Neural crest cell (in vitro differentiated cells): ENCODE results near the gene DAPK3. TPM values are rescaled to one million over a fixed set of nuclear protein-coding genes. Genes with fewer than 3 reads are reported as not detected.

Source experiments
- DNase-seq: peaks from one replicate; pipeline ENCODE4 v3.0.0; 2021; ENCODE audit warnings: low read depth, mixed read lengths, low spot score
- H3K27ac Mint-ChIP-seq: one replicate; pipeline ENCODE4 v1.8.0; 2021; ENCODE audit warnings: mild to moderate bottlenecking, mixed read lengths; ENCODE audit not compliant: unreplicated experiment
- H3K27me3 Mint-ChIP-seq: 2 replicates; pipeline ENCODE4 v1.8.0; 2021; ENCODE audit warnings: low read depth, mild to moderate bottlenecking, mixed read lengths
- H3K36me3 Mint-ChIP-seq: 2 replicates; pipeline ENCODE4 v1.8.0; 2021; ENCODE audit warnings: low read depth, mild to moderate bottlenecking, mixed read lengths
- H3K4me1 Mint-ChIP-seq: 2 replicates; pipeline ENCODE4 v1.8.0; 2021; ENCODE audit warnings: mixed read lengths
- H3K4me3 Mint-ChIP-seq: one replicate; pipeline ENCODE4 v1.8.0; 2021; ENCODE audit warnings: mild to moderate bottlenecking, mixed read lengths
- H3K9me3 Mint-ChIP-seq: 2 replicates; pipeline ENCODE4 v1.8.0; 2021; ENCODE audit warnings: mixed read lengths
- CTCF ChIP-seq: fragments of 200-600 bp; sonication (generic); conservative IDR thresholded peaks from 2 replicates; pipeline ENCODE4 v1.5.0; 2021; ENCODE audit warnings: antibody characterized with exemption, mild to moderate bottlenecking
- long read RNA-seq: library from polyadenylated mRNA; unstranded; transcript quantifications from one replicate; pipeline ENCODE4 v2.0.0, GENCODE V29; 2020
- total RNA-seq: library from RNA; stranded (reverse); gene quantifications from 2 replicates; pipeline ENCODE4 v1.2.1, GENCODE V29; 2021

The DAPK3 gene
- 61.8 and 63.1 TPM in 2 replicates for total RNA-seq
- long read RNA-seq, partial matches to known transcripts, result 0 of 2 reads
- long read RNA-seq, other reads (novel, unspliced or antisense), result 2 of 2 reads

GRCh38 chr19:3970808-3971598, at the start of gene DAPK3:
DAPK3 (minus strand) TSS chr19:3971099; CDS start chr19:3969735, 1,364 bp downstream.
- Mint-ChIP-seq H3K4me1 (peaks cover 30% of the 10 kb centered on the region), H3K27ac (peak within 1 kb of the TSS; percentile 44), H3K4me3 (peak within 1 kb of the TSS; percentile 96), H3K36me3 (peaks cover 8% of the 10 kb centered on the region), H3K9me3 (no peaks in the 10 kb centered on the region), H3K27me3 (peaks cover 14% of the 10 kb centered on the region)
- DNase-seq, result peak; percentile 97
- TF ChIP-seq CTCF, result no peak

GRCh38 chr19:4019578-4019977, 48.7 kb upstream of the DAPK3 start:
- no peak overlapping the region for H3K27ac Mint-ChIP-seq
- H3K36me3 Mint-ChIP-seq, result peaks cover 7% of the 10 kb centered on the region
- DNase-seq, result no peak
- no peak overlapping the region for H3K4me3 Mint-ChIP-seq
- no peak for TF ChIP-seq CTCF
- H3K4me1 Mint-ChIP-seq, result peaks cover 9% of the 10 kb centered on the region
- H3K9me3 Mint-ChIP-seq, result no peaks in the 10 kb centered on the region
- H3K27me3 Mint-ChIP-seq, result no peaks in the 10 kb centered on the region

- no peaks in the 10 kb centered on the region for H3K9me3 Mint-ChIP-seq
- H3K36me3 Mint-ChIP-seq, result peaks cover 7% of the 10 kb centered on the region
- peaks cover 9% of the 10 kb centered on the region for H3K4me1 Mint-ChIP-seq
- peak overlapping the region; percentile 67 for H3K27ac Mint-ChIP-seq
- no peaks in the 10 kb centered on the region for H3K27me3 Mint-ChIP-seq
- no peak for DNase-seq
- TF ChIP-seq CTCF, result no peak
- no peak overlapping the region for H3K4me3 Mint-ChIP-seq
Measured at GRCh38 chr19:4018775-4019504, 48.0 kb upstream of the DAPK3 start.

GRCh38 chr19:4018140-4018613, 47.3 kb upstream of the DAPK3 start:
- Mint-ChIP-seq H3K4me3 (no peak overlapping the region), H3K27ac (peak overlapping the region; percentile 35), H3K9me3 (no peaks in the 10 kb centered on the region), H3K4me1 (peaks cover 9% of the 10 kb centered on the region), H3K36me3 (peaks cover 7% of the 10 kb centered on the region), H3K27me3 (no peaks in the 10 kb centered on the region)
- DNase-seq, result no peak
- TF ChIP-seq CTCF, result no peak

- peak overlapping the region; percentile 43 for H3K27ac Mint-ChIP-seq
- peaks cover 5% of the 10 kb centered on the region for H3K36me3 Mint-ChIP-seq
- DNase-seq, result no peak
- no peak overlapping the region for H3K4me3 Mint-ChIP-seq
- H3K9me3 Mint-ChIP-seq, result no peaks in the 10 kb centered on the region
- H3K27me3 Mint-ChIP-seq, result no peaks in the 10 kb centered on the region
- no peak for TF ChIP-seq CTCF
- peaks cover 9% of the 10 kb centered on the region for H3K4me1 Mint-ChIP-seq
Measured at GRCh38 chr19:4016903-4017638, 46.2 kb upstream of the DAPK3 start.
